OCI-LY3 (cell line): ENCODE data around the gene SLC26A9.

Source experiments
- CTCF ChIP-seq: fragments of 200-600, 300-600 bp; sonication (generic); IDR thresholded peaks from 2 replicates; pipeline ENCODE4 v1.5.1; 2014; ENCODE audit warnings: antibody characterized with exemption, low read length, low read depth
- EZH2phosphoT487 ChIP-seq: fragments of 200-600 bp; shearing (Covaris generic); IDR thresholded peaks from 2 replicates; pipeline ENCODE4 v1.6.1; 2018; ENCODE audit warnings: antibody characterized with exemption, mixed run types, low read depth

DNA sequence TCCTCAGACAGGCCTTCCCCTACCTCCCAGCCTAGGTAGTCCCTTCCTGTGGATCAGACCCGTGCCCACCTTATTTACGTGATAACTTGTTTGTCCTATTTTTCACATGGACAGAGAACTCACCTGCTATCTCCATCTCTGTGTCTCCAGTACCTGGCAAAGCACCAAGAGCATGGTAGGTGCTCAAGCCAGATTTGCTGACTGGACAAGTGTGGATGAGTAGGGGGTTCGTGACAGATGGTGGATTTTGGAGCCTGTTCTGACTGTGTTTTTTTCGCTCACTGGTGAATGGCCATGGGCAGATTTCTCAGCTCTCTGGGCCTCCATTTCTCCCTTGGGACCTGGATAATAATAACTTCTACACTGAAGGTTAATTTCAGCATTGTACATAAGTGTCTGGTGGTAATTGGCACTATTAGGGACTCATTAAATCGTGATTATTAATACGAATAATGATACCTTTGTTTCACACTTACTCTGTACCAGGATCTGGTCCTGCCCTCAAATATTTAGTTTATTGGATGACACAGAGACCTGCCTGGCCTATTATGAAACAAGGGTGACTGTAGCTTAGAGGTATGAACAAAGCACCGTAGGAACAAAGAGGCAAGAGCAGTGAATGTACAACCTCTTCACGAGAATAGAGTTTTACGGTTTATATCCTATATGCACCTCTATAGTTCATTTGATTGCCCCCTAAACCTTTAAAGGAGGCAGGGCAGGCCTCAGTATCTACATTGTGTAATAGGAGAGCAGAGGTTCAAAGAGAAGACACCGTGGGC, 24.5 kb upstream of the SLC26A9 start:
- TF ChIP-seq CTCF (no peak), EZH2phosphoT487 (no peak)
